CD4-positive, alpha-beta T cell (primary cell): ENCODE measurements around the gene MACROD2. TPM values are rescaled to one million over a fixed set of nuclear protein-coding genes. Genes with fewer than 3 reads are reported as not detected.

ENCODE experiments used
- ATAC-seq: fragments of 200-7000 bp; cut with Tn5 transposase; one replicate; pipeline ENCODE4 v1.10.0; 2022; ENCODE audit warnings: mild to moderate bottlenecking; ENCODE audit not compliant: poor library complexity
- CTCF ChIA-PET: fragments of 350-600 bp; sonication (Branson Sonifier 250); formaldehyde crosslinking; loops from one replicate; lab custom pipeline; 2021; ENCODE audit warnings: antibody characterized with exemption, inconsistent platforms; lab: Charles Lee
- POLR2A ChIA-PET: fragments of 350-600 bp; sonication (Branson Sonifier 250); formaldehyde crosslinking; loops from one replicate; lab custom pipeline; 2021; ENCODE audit warnings: antibody characterized with exemption, inconsistent platforms; lab: Charles Lee
- DNase-seq, 14 experiments: peaks; one replicate each; pipeline ENCODE4 v3.0.0-alpha.2; 2013 to 2020; ENCODE audit warnings: mixed read lengths in 2 of 14
- H3K27ac ChIP-seq, 2 donors: one replicate each; pipeline versions ENCODE4 v1.5.1 to v1.7.0; 2013; ENCODE audit warnings: low read length in 2 of 2, low read depth in 1 of 2, mild to moderate bottlenecking in 1 of 2
- H3K27me3 ChIP-seq, 2 experiments: 1 replicate in 1 of 2; 2 replicates in 1 of 2; pipeline versions ENCODE4 v1.6.1 to v1.7.0; 2013; ENCODE audit warnings: low read length in 2 of 2, control low read depth in 1 of 2, mild to moderate bottlenecking in 1 of 2, moderate library complexity in 1 of 2; ENCODE audit not compliant: insufficient read depth in 2 of 2, control insufficient read depth in 1 of 2
- H3K36me3 ChIP-seq: one replicate; pipeline ENCODE4 v1.6.1; 2013; ENCODE audit warnings: low read length, control low read depth; ENCODE audit not compliant: insufficient read depth
- H3K4me1 ChIP-seq: one replicate; pipeline ENCODE4 v1.6.1; 2013; ENCODE audit warnings: low read length, control low read depth; ENCODE audit not compliant: insufficient read depth
- H3K4me3 ChIP-seq: one replicate; pipeline ENCODE4 v1.5.1; 2013; ENCODE audit warnings: mild to moderate bottlenecking, low read length, moderate library complexity
- H3K9me3 ChIP-seq, 2 experiments: 1 replicate in 1 of 2; 2 replicates in 1 of 2; pipeline versions ENCODE4 v1.6.1 to v1.7.0; 2013; ENCODE audit warnings: low read length in 2 of 2, mild to moderate bottlenecking in 2 of 2, control low read depth in 1 of 2, moderate library complexity in 1 of 2; ENCODE audit not compliant: control insufficient read depth in 1 of 2, insufficient read depth in 1 of 2
- H3K27ac Mint-ChIP-seq: one replicate; pipeline ENCODE4 v1.8.0; 2020; ENCODE audit warnings: mixed read lengths
- H3K27me3 Mint-ChIP-seq: one replicate; pipeline ENCODE4 v1.8.0; 2021; ENCODE audit warnings: mixed read lengths
- H3K36me3 Mint-ChIP-seq: one replicate; pipeline ENCODE4 v1.8.0; 2021; ENCODE audit warnings: low read depth, mixed read lengths
- H3K4me1 Mint-ChIP-seq: one replicate; pipeline ENCODE4 v1.8.0; 2021; ENCODE audit warnings: low read depth, mixed read lengths
- H3K4me3 Mint-ChIP-seq: one replicate; pipeline ENCODE4 v1.8.0; 2020; ENCODE audit warnings: mild to moderate bottlenecking, mixed read lengths
- H3K9me3 Mint-ChIP-seq: one replicate; pipeline ENCODE4 v1.8.0; 2020; ENCODE audit warnings: mixed read lengths
- intact Hi-C, 2 experiments: fragments of 100-400 bp; cut with DNase I in 1 of 2; cut with micrococcal nuclease in 1 of 2; formaldehyde crosslinking; loops; one replicate each; pipeline versions ENCODE4 v1.15.1 to v1.9.0; 2023 to 2025; cut with DNase I, micrococcal nuclease
- total RNA-seq, 174 experiments: library from RNA in 2 of 174; stranded (reverse) in 2 of 174; gene quantifications; one replicate each; pipeline ENCODE4 v1.2.3 and lab custom pipeline; 2021 to 2026
- TF ChIP-seq, protein P1 (sequence below): fragments of 200-600 bp; IDR thresholded peaks from one replicate; pipeline ENCODE4 v1.8.0; 2022; ENCODE audit warnings: antibody characterized with exemption, mild to moderate bottlenecking

The MACROD2 gene
- total RNA-seq, 2 experiments from 2014 or later, result not detected

GRCh38 chr20:15711177-15711576 is 1715.9 kb downstream of the MACROD2 start:
- Histone ChIP-seq H3K4me1 (no peaks in the 10 kb centered on the region), H3K27me3 (no peaks in the 10 kb centered on the region), H3K36me3 (no peaks in the 10 kb centered on the region), H3K27ac (no peak overlapping the region), H3K9me3 (no peaks in the 10 kb centered on the region), H3K4me3 (no peak overlapping the region)
- ChIA-PET CTCF (no interaction called here), POLR2A (no interaction called here)
- intact Hi-C loops, result loop anchor here in 1 of 2 experiments (10.0 kb wide), 1 partner anchor 764 kb away; no protein-coding TSS in a partner anchor
- Mint-ChIP-seq H3K4me1 (no peaks in the 10 kb centered on the region), H3K9me3 (no peaks in the 10 kb centered on the region), H3K4me3 (no peak overlapping the region), H3K36me3 (no peaks in the 10 kb centered on the region), H3K27ac (no peak overlapping the region), H3K27me3 (no peaks in the 10 kb centered on the region)
- TF ChIP-seq, protein P1, sequence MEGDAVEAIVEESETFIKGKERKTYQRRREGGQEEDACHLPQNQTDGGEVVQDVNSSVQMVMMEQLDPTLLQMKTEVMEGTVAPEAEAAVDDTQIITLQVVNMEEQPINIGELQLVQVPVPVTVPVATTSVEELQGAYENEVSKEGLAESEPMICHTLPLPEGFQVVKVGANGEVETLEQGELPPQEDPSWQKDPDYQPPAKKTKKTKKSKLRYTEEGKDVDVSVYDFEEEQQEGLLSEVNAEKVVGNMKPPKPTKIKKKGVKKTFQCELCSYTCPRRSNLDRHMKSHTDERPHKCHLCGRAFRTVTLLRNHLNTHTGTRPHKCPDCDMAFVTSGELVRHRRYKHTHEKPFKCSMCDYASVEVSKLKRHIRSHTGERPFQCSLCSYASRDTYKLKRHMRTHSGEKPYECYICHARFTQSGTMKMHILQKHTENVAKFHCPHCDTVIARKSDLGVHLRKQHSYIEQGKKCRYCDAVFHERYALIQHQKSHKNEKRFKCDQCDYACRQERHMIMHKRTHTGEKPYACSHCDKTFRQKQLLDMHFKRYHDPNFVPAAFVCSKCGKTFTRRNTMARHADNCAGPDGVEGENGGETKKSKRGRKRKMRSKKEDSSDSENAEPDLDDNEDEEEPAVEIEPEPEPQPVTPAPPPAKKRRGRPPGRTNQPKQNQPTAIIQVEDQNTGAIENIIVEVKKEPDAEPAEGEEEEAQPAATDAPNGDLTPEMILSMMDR, result no peak
- ATAC-seq (no peak), DNase-seq (no peak)

DNA sequence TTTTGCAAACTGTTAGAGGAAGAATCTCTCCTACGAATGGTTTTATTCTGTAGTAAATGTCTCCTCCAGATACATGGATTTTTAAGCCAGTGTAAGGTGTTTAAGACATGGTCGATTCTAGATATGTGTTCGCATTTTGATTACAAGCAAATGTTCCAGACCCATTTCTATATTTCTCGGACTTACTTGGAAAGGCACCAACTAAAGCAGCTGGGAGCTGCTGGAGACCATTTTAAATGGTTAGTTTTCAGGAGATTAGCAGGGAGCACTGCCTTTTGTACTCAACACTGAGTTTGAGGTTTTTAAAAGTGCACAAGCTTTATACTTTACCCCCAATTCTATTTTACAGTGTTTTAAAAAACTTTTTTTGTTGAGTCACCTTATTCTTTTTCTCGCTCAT is 1720.9 kb downstream of the MACROD2 start:
- ChIA-PET CTCF (no interaction called here), POLR2A (no interaction called here)
- TF ChIP-seq, protein P1, result no peak
- Histone ChIP-seq H3K36me3 (no peaks in the 10 kb centered on the region), H3K27ac (no peak overlapping the region), H3K9me3 (no peaks in the 10 kb centered on the region), H3K27me3 (no peaks in the 10 kb centered on the region), H3K4me1 (no peaks in the 10 kb centered on the region), H3K4me3 (no peak overlapping the region)
- Mint-ChIP-seq H3K27me3 (no peaks in the 10 kb centered on the region), H3K9me3 (peaks cover 4% of the 10 kb centered on the region), H3K4me3 (no peak overlapping the region), H3K4me1 (no peaks in the 10 kb centered on the region), H3K27ac (no peak overlapping the region), H3K36me3 (no peaks in the 10 kb centered on the region)
- ATAC-seq, result no peak
- intact Hi-C loops, result loop anchor here in 1 of 2 experiments (10.0 kb wide), 1 partner anchor 759 kb away; no protein-coding TSS in a partner anchor
- no peak for DNase-seq

DNA sequence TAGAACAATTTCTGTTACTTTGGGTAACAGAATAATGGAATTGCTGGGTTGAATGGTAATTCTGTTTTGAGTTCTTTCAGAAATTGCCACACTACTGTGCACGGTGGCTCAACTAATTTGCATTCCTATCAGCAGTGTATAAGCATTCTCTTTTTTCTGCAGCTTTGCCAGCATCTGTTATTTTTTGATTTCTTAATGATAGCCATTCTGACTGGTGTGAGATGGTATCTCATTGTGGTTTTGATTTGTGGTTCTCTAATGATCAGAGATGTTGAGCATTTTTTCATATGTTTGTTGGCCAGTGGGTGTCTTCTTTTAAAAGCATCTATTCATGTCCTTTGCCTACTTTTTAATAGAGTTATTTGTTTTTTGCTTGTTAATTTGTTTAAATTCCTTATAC is 1731.1 kb downstream of the MACROD2 start:
- no peaks in the 10 kb centered on the region for H3K27me3 ChIP-seq
- H3K27ac Mint-ChIP-seq, result no peak overlapping the region
- H3K27me3 Mint-ChIP-seq, result no peaks in the 10 kb centered on the region
- no peaks in the 10 kb centered on the region for H3K4me1 Mint-ChIP-seq
- H3K36me3 ChIP-seq, result no peaks in the 10 kb centered on the region
- no peaks in the 10 kb centered on the region for H3K36me3 Mint-ChIP-seq
- no peak overlapping the region for H3K27ac ChIP-seq
- peaks cover 14% of the 10 kb centered on the region for H3K9me3 Mint-ChIP-seq
- intact Hi-C loops, result no loop called here
- DNase-seq, result no peak
- no peak overlapping the region for H3K4me3 ChIP-seq
- TF ChIP-seq, protein P1, result no peak
- no peak for ATAC-seq
- H3K4me3 Mint-ChIP-seq, result no peak overlapping the region
- no peaks in the 10 kb centered on the region for H3K9me3 ChIP-seq
- ChIA-PET CTCF (no interaction called here), POLR2A (no interaction called here)
- H3K4me1 ChIP-seq, result no peaks in the 10 kb centered on the region
